Caco-2 (cell line): ENCODE data around the gene TLE1. TPM values are rescaled to one million over a fixed set of nuclear protein-coding genes. Genes with fewer than 3 reads are reported as not detected.

ENCODE experiments used
- BruUV-seq: library from RNA; stranded (reverse); fragments of 400-500 nt; replicated peaks from 2 replicates; lab custom pipeline; 2021; lab: Mats Ljungman, UMichigan
- CTCF ChIA-PET: fragments of 300-600 bp; sonication (Branson Sonifier 250); formaldehyde crosslinking; loops from one replicate; lab custom pipeline; 2022; ENCODE audit warnings: antibody characterized with exemption; lab: Charles Lee
- POLR2A ChIA-PET: fragments of 300-600 bp; sonication (Branson Sonifier 250); formaldehyde crosslinking; loops from one replicate; lab custom pipeline; 2022; ENCODE audit warnings: antibody characterized with exemption; lab: Charles Lee
- DNase-seq, 2 experiments: peaks; one replicate each; pipeline versions ENCODE4 v3.0.0 to v3.0.0-alpha.2; 2020 to 2022
- H3K27me3 ChIP-seq: replicated peaks from 2 replicates; pipeline ENCODE4 v1.6.0; 2011; ENCODE audit warnings: low read length; ENCODE audit not compliant: control insufficient read depth, insufficient read depth
- H3K36me3 ChIP-seq: 2 replicates; pipeline ENCODE4 v1.5.1; 2011; ENCODE audit warnings: low read length; ENCODE audit not compliant: control insufficient read depth, insufficient read depth
- H3K4me1 ChIP-seq: fragments of 250-450 bp; sonication (Bioruptor Pico); 2 replicates; pipeline ENCODE4 v1.5.1; 2020; ENCODE audit warnings: mild to moderate bottlenecking
- H3K4me3 ChIP-seq: 2 replicates; pipeline ENCODE4 v1.5.1; 2011; ENCODE audit warnings: low read depth, mild to moderate bottlenecking, control low read depth, low read length
- H3K9me3 ChIP-seq: fragments of 250-450 bp; sonication (Bioruptor Pico); 2 replicates; pipeline ENCODE4 v1.5.1; 2020; ENCODE audit warnings: mild to moderate bottlenecking, moderate library complexity
- H3K27ac Mint-ChIP-seq: one replicate; pipeline ENCODE4 v1.8.0; 2022; ENCODE audit warnings: mixed read lengths; ENCODE audit not compliant: unreplicated experiment
- H3K27me3 Mint-ChIP-seq: one replicate; pipeline ENCODE4 v1.8.0; 2022; ENCODE audit warnings: mixed read lengths; ENCODE audit not compliant: insufficient read depth, unreplicated experiment
- H3K36me3 Mint-ChIP-seq: one replicate; pipeline ENCODE4 v1.8.0; 2022; ENCODE audit warnings: mild to moderate bottlenecking, mixed read lengths; ENCODE audit not compliant: insufficient read depth, unreplicated experiment
- H3K4me1 Mint-ChIP-seq: one replicate; pipeline ENCODE4 v1.8.0; 2022; ENCODE audit warnings: low read depth, mixed read lengths; ENCODE audit not compliant: unreplicated experiment
- H3K4me3 Mint-ChIP-seq: one replicate; pipeline ENCODE4 v1.8.0; 2022; ENCODE audit warnings: mild to moderate bottlenecking, moderate library complexity, mixed read lengths; ENCODE audit not compliant: unreplicated experiment
- H3K9me3 Mint-ChIP-seq: one replicate; pipeline ENCODE4 v1.8.0; 2022; ENCODE audit warnings: mixed read lengths; ENCODE audit not compliant: unreplicated experiment
- intact Hi-C: fragments of 100-400 bp; cut with micrococcal nuclease; formaldehyde crosslinking; loops from one replicate; pipeline ENCODE4 v1.10.0; 2022; ENCODE audit not compliant: unreplicated experiment
- total RNA-seq: library from RNA; stranded (reverse); gene quantifications from 2 replicates; pipeline ENCODE4 v1.2.3, GENCODE V29; 2022
- TF ChIP-seq, protein P1 (sequence below), 2 experiments: fragments of 200-600 bp in 1 of 2; IDR thresholded peaks; 1 replicate in 1 of 2; 2 replicates in 1 of 2; pipeline versions ENCODE4 v1.5.1 to v1.8.0; 2011 to 2022; ENCODE audit warnings: antibody characterized with exemption in 1 of 2, control low read depth in 1 of 2, inconsistent platforms in 1 of 2, low read depth in 1 of 2, low read length in 1 of 2, mild to moderate bottlenecking in 1 of 2, moderate library complexity in 1 of 2; ENCODE audit not compliant: insufficient read depth in 1 of 2, severe bottlenecking in 1 of 2, unreplicated experiment in 1 of 2

Gene TLE1
- total RNA-seq, 1 experiment from 2014 or later: 18.3 TPM

DNA sequence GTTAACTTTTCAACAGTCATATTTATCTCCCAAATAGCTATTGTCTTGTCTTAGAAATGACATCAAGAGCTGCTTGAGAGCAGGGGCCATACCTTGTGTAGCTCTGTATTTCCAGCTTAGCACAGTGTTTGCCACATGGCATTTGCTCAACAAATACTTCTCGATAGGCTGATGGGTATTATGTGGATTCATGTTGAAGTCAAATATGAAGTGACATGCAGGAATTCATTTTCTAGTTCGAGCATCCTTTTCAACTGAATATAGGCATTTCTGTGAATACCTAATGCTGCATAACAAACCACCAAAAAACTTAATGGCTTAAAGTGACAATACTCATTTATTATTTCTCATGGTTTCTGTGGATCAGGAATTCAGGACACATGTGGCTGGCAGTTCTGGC is 125.6 kb downstream of the TLE1 start:
- Histone ChIP-seq H3K36me3 (no peaks in the 10 kb centered on the region), H3K4me1 (no peaks in the 10 kb centered on the region), H3K27me3 (no peaks in the 10 kb centered on the region), H3K9me3 (no peaks in the 10 kb centered on the region), H3K4me3 (no peak overlapping the region)
- Mint-ChIP-seq H3K27me3 (no peaks in the 10 kb centered on the region), H3K4me1 (peaks cover 5% of the 10 kb centered on the region), H3K4me3 (no peak overlapping the region), H3K27ac (no peak overlapping the region), H3K36me3 (no peaks in the 10 kb centered on the region), H3K9me3 (no peaks in the 10 kb centered on the region)
- intact Hi-C loops: no loop called here
- TF ChIP-seq, protein P1, sequence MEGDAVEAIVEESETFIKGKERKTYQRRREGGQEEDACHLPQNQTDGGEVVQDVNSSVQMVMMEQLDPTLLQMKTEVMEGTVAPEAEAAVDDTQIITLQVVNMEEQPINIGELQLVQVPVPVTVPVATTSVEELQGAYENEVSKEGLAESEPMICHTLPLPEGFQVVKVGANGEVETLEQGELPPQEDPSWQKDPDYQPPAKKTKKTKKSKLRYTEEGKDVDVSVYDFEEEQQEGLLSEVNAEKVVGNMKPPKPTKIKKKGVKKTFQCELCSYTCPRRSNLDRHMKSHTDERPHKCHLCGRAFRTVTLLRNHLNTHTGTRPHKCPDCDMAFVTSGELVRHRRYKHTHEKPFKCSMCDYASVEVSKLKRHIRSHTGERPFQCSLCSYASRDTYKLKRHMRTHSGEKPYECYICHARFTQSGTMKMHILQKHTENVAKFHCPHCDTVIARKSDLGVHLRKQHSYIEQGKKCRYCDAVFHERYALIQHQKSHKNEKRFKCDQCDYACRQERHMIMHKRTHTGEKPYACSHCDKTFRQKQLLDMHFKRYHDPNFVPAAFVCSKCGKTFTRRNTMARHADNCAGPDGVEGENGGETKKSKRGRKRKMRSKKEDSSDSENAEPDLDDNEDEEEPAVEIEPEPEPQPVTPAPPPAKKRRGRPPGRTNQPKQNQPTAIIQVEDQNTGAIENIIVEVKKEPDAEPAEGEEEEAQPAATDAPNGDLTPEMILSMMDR (IDR thresholded peaks at IDR 0.05; ENCODE audit: insufficient read depth in 1 of 2, low read depth in 1 of 2, low read length in 1 of 2, severe bottlenecking in 1 of 2, unreplicated experiment in 1 of 2): no peak
- no TSS peak for BruUV-seq
- POLR2A ChIA-PET: no interaction called here
- CTCF ChIA-PET: no interaction called here
- DNase-seq: no peak

DNA sequence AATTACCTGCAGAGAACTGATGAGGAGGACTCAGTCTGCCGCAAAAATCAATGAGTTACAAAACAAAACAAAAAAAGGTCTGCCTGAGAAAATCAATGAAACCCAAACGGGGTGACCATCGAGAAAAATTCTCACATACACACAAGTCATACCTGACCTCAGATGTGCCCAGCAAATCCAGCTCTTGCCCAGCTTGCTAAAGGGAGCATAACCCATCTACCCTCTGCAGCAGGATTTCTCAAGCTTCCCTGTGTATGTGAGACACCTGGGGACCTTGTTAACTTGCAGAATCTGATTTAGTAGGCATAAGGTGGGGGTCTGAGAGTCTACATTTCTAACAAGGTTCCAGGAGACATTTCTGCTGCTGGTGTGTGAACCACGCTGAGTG is 126.3 kb downstream of the TLE1 start:
- Mint-ChIP-seq H3K27me3 (no peaks in the 10 kb centered on the region), H3K36me3 (no peaks in the 10 kb centered on the region), H3K4me3 (no peak overlapping the region), H3K27ac (no peak overlapping the region), H3K9me3 (no peaks in the 10 kb centered on the region), H3K4me1 (peaks cover 10% of the 10 kb centered on the region)
- no peak overlapping the region for H3K4me3 ChIP-seq
- no peaks in the 10 kb centered on the region for H3K36me3 ChIP-seq
- no peaks in the 10 kb centered on the region for H3K4me1 ChIP-seq
- no peak for DNase-seq
- intact Hi-C loops: no loop called here
- H3K27me3 ChIP-seq: no peaks in the 10 kb centered on the region
- H3K9me3 ChIP-seq: no peaks in the 10 kb centered on the region
- ChIA-PET CTCF (no interaction called here), POLR2A (no interaction called here)
- TF ChIP-seq, protein P1 (IDR thresholded peaks at IDR 0.05; ENCODE audit: insufficient read depth in 1 of 2, low read depth in 1 of 2, low read length in 1 of 2, severe bottlenecking in 1 of 2, unreplicated experiment in 1 of 2): no peak
- BruUV-seq: no TSS peak

DNA sequence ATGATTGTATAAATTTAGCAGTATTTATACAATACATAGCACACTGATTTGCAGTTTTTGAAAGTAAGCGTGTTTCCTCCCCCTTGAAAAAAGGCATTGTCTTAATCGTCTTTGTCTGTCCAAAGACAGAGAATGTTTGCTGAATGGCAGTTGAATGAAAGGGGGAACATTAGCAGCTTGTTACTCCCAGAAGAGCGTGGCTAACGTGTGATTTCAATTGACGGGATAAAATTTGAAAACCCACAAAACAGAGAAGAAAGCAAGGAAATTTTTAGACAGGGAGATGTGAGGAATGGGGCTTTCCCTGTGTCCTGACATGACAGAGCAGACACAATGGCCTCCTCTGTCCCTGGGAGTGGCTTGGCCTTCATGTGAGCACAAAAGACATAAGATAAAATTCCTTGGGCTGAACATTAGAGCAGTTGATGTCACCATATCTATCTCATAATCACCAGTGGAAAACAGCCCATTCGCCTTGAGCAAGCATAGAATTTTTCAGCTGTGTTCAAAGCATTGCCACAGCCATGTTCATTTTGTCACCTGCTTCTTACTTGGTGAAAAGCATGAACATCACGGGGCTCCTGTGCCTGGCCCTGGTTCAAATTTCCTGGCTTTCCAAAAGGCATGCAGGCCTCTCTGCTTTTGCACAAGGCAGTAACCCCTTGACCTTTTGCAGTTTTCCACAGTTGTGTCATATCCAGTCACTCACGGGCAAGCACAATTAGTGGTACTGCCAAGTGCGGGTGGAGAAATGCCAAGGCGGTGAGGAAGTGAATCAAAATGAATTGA is 126.9 kb downstream of the TLE1 start:
- CTCF ChIA-PET: no interaction called here
- TF ChIP-seq, protein P1 (IDR thresholded peaks at IDR 0.05; ENCODE audit: insufficient read depth in 1 of 2, low read depth in 1 of 2, low read length in 1 of 2, severe bottlenecking in 1 of 2, unreplicated experiment in 1 of 2): no peak
- H3K36me3 Mint-ChIP-seq: no peaks in the 10 kb centered on the region

More for the DNA sequence above, 126.9 kb downstream of the TLE1 start:
- Mint-ChIP-seq H3K27me3 (no peaks in the 10 kb centered on the region), H3K4me1 (peaks cover 14% of the 10 kb centered on the region), H3K27ac (peak overlapping the region; percentile 44), H3K4me3 (no peak overlapping the region), H3K9me3 (no peaks in the 10 kb centered on the region)
- H3K36me3 ChIP-seq: no peaks in the 10 kb centered on the region
- intact Hi-C loops: no loop called here
- no peaks in the 10 kb centered on the region for H3K4me1 ChIP-seq
- H3K9me3 ChIP-seq: no peaks in the 10 kb centered on the region
- BruUV-seq: no TSS peak
- no peak overlapping the region for H3K4me3 ChIP-seq
- DNase-seq: no peak
- no peaks in the 10 kb centered on the region for H3K27me3 ChIP-seq
- POLR2A ChIA-PET: no interaction called here
